Retinal pigment epithelial cell (primary cell): ENCODE results near the gene CCDC80.

ENCODE experiments used
- DNase-seq: peaks from one replicate; pipeline ENCODE4 v3.0.0-alpha.2; 2010; ENCODE audit warnings: low read depth
- H3K4me3 ChIP-seq: 2 replicates; pipeline ENCODE4 v1.5.1; 2011; ENCODE audit warnings: mild to moderate bottlenecking, low read length, control low read depth, moderate library complexity
- TF ChIP-seq, protein P1 (sequence below): conservative IDR thresholded peaks from 2 replicates; pipeline ENCODE4 v1.5.1; 2011; ENCODE audit warnings: low read depth, low read length, control low read depth, inconsistent platforms

CCDC80 gene

DNA sequence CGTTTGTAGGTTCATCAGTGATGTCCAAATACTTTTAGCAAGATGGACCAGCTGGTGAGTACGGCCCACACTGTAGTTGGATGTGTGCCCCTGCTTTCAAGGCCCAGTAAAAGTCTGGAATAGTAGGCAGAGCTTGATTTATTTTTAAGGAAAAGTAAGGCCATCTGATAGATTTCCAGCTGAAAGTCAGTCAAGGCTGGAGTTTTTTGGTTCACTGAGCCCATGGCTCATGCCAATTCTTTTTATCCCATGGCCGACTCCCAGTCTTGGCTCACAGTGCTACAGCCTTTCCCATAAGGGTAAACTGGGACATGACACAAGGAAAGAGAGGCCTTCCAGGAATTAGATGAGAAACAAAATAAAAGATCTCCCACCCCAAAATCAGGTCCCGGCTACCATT is 13.5 kb downstream of the CCDC80 start:
- TF ChIP-seq, protein P1, sequence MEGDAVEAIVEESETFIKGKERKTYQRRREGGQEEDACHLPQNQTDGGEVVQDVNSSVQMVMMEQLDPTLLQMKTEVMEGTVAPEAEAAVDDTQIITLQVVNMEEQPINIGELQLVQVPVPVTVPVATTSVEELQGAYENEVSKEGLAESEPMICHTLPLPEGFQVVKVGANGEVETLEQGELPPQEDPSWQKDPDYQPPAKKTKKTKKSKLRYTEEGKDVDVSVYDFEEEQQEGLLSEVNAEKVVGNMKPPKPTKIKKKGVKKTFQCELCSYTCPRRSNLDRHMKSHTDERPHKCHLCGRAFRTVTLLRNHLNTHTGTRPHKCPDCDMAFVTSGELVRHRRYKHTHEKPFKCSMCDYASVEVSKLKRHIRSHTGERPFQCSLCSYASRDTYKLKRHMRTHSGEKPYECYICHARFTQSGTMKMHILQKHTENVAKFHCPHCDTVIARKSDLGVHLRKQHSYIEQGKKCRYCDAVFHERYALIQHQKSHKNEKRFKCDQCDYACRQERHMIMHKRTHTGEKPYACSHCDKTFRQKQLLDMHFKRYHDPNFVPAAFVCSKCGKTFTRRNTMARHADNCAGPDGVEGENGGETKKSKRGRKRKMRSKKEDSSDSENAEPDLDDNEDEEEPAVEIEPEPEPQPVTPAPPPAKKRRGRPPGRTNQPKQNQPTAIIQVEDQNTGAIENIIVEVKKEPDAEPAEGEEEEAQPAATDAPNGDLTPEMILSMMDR: no peak
- H3K4me3 ChIP-seq: no peak overlapping the region
- no peak for DNase-seq

DNA sequence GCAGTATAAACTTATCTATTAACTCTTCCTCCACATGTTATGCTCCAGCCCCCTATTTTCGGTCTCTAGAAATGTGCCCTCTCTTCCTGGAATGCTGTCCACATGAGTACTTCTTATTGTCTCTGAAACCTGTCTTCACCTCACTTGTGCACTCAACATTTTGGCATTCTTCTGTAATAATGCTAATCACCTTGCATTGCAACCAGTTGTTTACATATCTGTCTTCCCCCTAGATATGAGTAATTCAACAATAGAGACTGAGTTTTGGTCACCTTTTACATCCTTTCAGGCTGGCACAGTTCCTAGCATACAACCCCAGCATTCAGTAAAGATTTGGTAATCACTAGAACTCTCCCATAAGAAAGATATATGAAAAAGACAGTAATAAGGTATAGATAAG is 17.2 kb downstream of the CCDC80 start:
- H3K4me3 ChIP-seq: no peak overlapping the region
- TF ChIP-seq, protein P1: no peak
- DNase-seq: no peak

DNA sequence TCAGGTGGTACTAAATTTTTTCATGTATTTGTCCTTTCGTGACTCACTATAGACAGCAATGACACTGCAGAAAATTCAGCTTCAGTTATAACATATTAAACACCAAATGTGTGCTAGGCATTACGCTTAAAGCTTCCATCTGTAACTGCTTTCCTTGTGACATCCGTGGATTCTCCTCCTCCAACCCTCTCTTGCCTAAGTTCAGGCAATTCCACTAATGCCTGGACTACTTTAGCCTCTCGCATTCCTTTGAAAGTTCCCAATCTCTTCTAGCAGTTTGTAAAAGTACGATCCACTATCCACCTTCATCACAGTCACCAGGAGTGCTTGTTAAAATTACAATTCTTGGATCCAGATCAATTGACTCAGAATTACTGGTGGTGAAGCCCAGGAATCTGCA is 17.7 kb downstream of the CCDC80 start:
- TF ChIP-seq, protein P1: no peak
- no peak for DNase-seq
- H3K4me3 ChIP-seq: no peak overlapping the region

DNA sequence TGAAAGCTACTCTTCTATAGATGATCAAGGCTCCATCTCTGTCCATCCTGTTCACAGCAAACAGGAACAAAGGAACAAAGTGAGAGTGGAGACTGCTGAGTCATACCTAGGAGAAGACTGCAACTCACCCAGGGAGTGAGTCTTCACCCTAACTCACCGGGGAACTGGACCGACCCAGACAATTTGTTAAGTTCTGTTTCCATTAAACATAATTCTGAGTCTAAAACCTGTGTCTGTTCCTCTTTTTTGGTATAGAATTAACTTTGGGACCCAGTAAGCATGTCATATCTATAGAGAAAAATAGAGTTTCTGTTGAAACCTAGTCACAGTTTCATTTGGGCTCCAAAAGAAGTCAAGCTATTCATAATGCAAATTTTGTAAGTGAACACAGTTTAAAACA is 21.6 kb downstream of the CCDC80 start:
- TF ChIP-seq, protein P1: no peak
- H3K4me3 ChIP-seq: no peak overlapping the region
- DNase-seq: no peak

DNA sequence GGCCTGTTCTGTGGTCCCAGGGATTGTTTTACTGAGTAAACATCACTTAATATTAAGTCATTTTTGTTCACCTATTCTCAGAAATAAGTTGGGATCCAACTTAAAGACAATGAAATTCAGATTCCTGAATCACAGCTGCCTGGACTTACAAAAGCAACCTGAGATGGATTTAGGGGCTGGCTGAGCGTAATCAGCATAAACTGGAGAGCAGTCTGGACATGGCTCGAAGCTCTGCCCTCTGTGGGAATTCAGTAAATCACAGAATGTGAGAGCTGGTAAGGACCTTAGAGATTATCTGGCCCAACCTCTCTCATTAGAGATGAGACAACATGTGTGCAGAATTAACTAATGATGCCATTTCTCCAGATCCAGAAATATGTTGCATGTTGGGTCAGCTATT is 23.7 kb downstream of the CCDC80 start:
- TF ChIP-seq, protein P1: no peak
- H3K4me3 ChIP-seq: no peak overlapping the region
- no peak for DNase-seq

DNA sequence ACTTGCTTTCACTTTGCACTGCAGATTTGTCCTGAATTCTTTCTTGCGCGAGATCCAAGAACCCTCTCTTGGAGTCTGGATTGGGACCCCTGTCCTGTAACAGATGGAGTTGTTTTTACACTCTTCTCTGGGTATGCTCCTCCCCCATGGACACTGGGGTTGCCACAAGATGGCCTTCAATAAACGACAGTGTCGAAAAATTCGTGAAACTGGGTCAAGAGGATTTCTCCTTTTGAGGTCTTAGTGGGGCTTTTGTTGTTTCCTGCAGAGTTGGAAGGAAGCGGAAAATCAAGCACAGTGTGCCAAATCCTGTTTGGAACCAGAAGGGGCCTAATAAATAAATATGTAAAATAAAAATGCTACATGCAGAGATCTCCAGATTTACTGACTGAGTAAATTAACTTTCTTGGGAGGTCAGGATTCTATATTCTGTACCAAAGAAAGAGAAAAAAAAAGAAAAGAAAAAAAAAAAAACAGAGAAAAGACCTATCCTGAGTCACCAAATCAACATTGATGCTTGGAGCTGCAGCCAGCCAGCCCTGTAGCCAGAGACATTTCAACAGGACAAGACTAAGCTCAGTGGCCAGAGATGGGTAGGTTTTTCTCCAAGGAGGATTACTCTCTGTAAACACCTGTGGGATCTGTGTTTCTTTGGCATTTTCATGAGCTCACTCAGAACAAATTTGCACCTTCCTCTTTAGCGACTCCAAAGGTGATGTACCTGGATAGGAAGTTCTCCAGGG is 24.8 kb downstream of the CCDC80 start:
- TF ChIP-seq, protein P1: no peak
- DNase-seq: no peak
- H3K4me3 ChIP-seq: no peak overlapping the region

DNA sequence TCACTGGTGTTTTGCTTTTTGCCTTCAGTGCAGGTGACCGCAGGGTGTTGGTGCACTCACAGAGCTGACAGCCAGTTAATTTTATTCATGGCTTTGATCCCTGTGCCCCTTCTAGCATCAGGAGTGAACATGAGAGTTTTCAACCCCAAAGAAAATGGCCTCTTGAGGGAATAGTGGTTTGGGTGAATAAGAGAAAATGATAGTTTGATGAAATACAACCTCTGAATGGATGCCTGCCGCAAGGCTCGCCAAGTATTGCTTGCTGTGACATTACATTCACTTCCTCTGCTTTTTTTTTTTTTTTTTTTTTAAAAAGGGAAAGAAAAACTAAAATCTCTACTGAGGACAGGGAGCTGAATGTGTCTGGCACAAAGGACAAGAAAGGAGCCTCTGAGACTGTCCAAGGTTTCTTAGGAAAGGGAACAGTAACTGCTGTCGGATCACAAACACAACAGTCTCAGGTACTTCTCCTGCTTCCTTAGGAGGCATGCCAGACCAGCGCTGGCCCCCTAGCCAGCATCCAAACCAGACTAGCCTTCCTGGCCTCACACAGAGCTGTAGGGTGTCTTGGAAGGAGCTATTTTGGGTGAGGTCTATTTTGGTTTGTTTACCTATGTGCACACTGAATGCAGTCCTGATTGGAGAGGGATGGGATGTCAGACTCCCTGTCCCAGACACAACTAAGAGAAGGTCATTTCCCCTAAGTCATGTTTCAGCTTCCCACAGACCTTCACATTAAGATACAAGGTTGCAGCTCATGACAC is 29.0 kb downstream of the CCDC80 start:
- TF ChIP-seq, protein P1: no peak
- H3K4me3 ChIP-seq: no peak overlapping the region
- no peak for DNase-seq
